GM12878 (cell line): ENCODE measurements around the gene LRRC41. TPM values are rescaled to one million over a fixed set of nuclear protein-coding genes. Genes with fewer than 3 reads are reported as not detected.
"Not testable (repeated sequence)": the region's sequence is repeated elsewhere in the genome, so short reads cannot be mapped to it uniquely, and the experiment has no call there.

Experiments
- ATAC-seq: fragments of 200-7000 bp; cut with Tn5 transposase; 3 replicates; pipeline ENCODE4 v1.9.1; 2020; ENCODE audit warnings: mild to moderate bottlenecking, moderate library complexity
- BruUV-seq: library from RNA; stranded (reverse); fragments of 400-500 nt; replicated peaks from 2 replicates; lab custom pipeline; 2021; lab: Mats Ljungman, UMichigan
- CTCF ChIA-PET: fragments of 300-600 bp; sonication (Branson Sonifier 250); formaldehyde crosslinking; extraction: SDS; loops from one replicate; lab custom pipeline; 2021; ENCODE audit warnings: inconsistent platforms; lab: Yijun Ruan, JAX
- POLR2A ChIA-PET: fragments of 350-600 bp; formaldehyde crosslinking; extraction: SDS; loops from one replicate; lab custom pipeline; 2021; ENCODE audit warnings: inconsistent platforms; lab: Charles Lee
- RAD21 ChIA-PET: fragments of 300-600 bp; sonication (Branson Sonifier 250); formaldehyde crosslinking; loops from one replicate; lab custom pipeline; 2023; ENCODE audit warnings: antibody characterized with exemption; ENCODE audit not compliant: unreplicated experiment; lab: Charles Lee
- SMC1A ChIA-PET: fragments of 300-600 bp; sonication (Branson Sonifier 250); formaldehyde crosslinking; loops from one replicate; lab custom pipeline; 2023; ENCODE audit not compliant: unreplicated experiment, uncharacterized antibody; lab: Charles Lee
- DNase-seq: peaks from one replicate; pipeline ENCODE4 v3.0.0-alpha.2; 2011; ENCODE audit warnings: low read depth, low spot score
- FAIRE-seq: peaks from 3 replicates; lab custom pipeline; 2011; peaks lifted over from hg19 to GRCh38; lab: Jason Lieb, UNC
- H2AFZ ChIP-seq: 2 replicates; pipeline ENCODE4 v1.6.0; 2011; ENCODE audit warnings: low read depth, low read length, control low read depth; ENCODE audit not compliant: control insufficient read depth
- H3K27ac ChIP-seq: 2 replicates; pipeline ENCODE4 v1.5.1; 2011; ENCODE audit warnings: control low read depth; ENCODE audit not compliant: control insufficient read depth, insufficient read depth
- H3K27me3 ChIP-seq, 2 experiments: replicated peaks in 1 of 2; 2 replicates each; pipeline versions ENCODE4 v1.6.0 to v1.6.1; 2011; ENCODE audit warnings: low read length in 1 of 2; ENCODE audit not compliant: control insufficient read depth in 2 of 2, insufficient read depth in 2 of 2
- H3K36me3 ChIP-seq, 2 experiments: 2 replicates each; pipeline ENCODE4 v1.5.1; 2011; ENCODE audit warnings: low read length in 1 of 2; ENCODE audit not compliant: control insufficient read depth in 2 of 2, insufficient read depth in 2 of 2
- H3K4me1 ChIP-seq: 2 replicates; pipeline ENCODE4 v1.6.1; 2011; ENCODE audit warnings: mild to moderate bottlenecking, low read length, moderate library complexity, mixed read lengths; ENCODE audit not compliant: control insufficient read depth, insufficient read depth
- H3K4me2 ChIP-seq: 2 replicates; pipeline ENCODE4 v1.6.0; 2011; ENCODE audit warnings: control low read depth; ENCODE audit not compliant: control insufficient read depth, insufficient read depth
- H3K4me3 ChIP-seq: fragments of 200-600 bp; sonication (generic); 2 replicates; pipeline ENCODE4 v1.5.1; 2016
- H3K79me2 ChIP-seq: 2 replicates; pipeline ENCODE4 v1.6.0; 2011; ENCODE audit warnings: low read length; ENCODE audit not compliant: control insufficient read depth, insufficient read depth
- H3K9ac ChIP-seq: 2 replicates; pipeline ENCODE4 v1.8.0; 2011; ENCODE audit warnings: low read length, control low read depth, mixed read lengths; ENCODE audit not compliant: control insufficient read depth, insufficient read depth
- H3K9me3 ChIP-seq: replicated peaks from 3 replicates; pipeline ENCODE4 v1.5.1; 2011; ENCODE audit warnings: mild to moderate bottlenecking, low read length; ENCODE audit not compliant: control insufficient read depth, insufficient read depth
- H4K20me1 ChIP-seq: 2 replicates; pipeline ENCODE4 v1.6.0; 2011; ENCODE audit not compliant: control insufficient read depth, insufficient read depth
- FOXM1 ChIP-seq: IDR thresholded peaks from 2 replicates; pipeline ENCODE4 v1.6.1; 2012; ENCODE audit warnings: low read depth, mild to moderate bottlenecking, inconsistent platforms, low read length, moderate library complexity
- HDAC2 ChIP-seq: fragments of 200-600 bp; sonication (generic); IDR thresholded peaks from 2 replicates; pipeline ENCODE4 v1.6.1; 2017
- HDAC6 ChIP-seq: fragments of 200-600 bp; sonication (generic); IDR thresholded peaks from one replicate; pipeline ENCODE4 v1.8.0; 2017; ENCODE audit warnings: antibody characterized with exemption; ENCODE audit not compliant: unreplicated experiment
- MEF2B ChIP-seq: fragments of 450-650 bp; IDR thresholded peaks from 2 replicates; pipeline ENCODE4 v1.6.1; 2018; ENCODE audit warnings: mild to moderate bottlenecking, moderate library complexity; ENCODE audit not compliant: partially characterized antibody, poor library complexity, severe bottlenecking
- MYC ChIP-seq: IDR thresholded peaks from 2 replicates; pipeline ENCODE4 v1.6.1; 2011; ENCODE audit warnings: mild to moderate bottlenecking, low read length, moderate library complexity, inconsistent platforms; ENCODE audit not compliant: insufficient read depth, insufficient replicate concordance, insufficient read length, severe bottlenecking
- POLR2A ChIP-seq: IDR thresholded peaks from 2 replicates; pipeline ENCODE4 v1.6.1; 2011; ENCODE audit warnings: low read depth, mild to moderate bottlenecking, low read length
- SPI1 ChIP-seq: IDR thresholded peaks from 2 replicates; pipeline ENCODE4 v1.6.1; 2011; ENCODE audit warnings: low read depth, mild to moderate bottlenecking, low read length, moderate library complexity, borderline replicate concordance; ENCODE audit not compliant: insufficient read depth
- TARDBP ChIP-seq: IDR thresholded peaks from 2 replicates; pipeline ENCODE4 v1.6.1; 2016; ENCODE audit warnings: borderline replicate concordance
- ZNF217 ChIP-seq: fragments of 450-650 bp; IDR thresholded peaks from 2 replicates; pipeline ENCODE4 v1.6.1; 2017; ENCODE audit warnings: antibody characterized with exemption, mild to moderate bottlenecking
- WGBS: methylation state at CpG from one replicate; pipeline ENCODE4 v1.1.6; 2016; ENCODE audit warnings: low lambda C conversion rate; ENCODE audit not compliant: insufficient replicate concordance, insufficient coverage; ENCODE audit errors: missing lambda C conversion rate; 5-methylcytosine and 5-hydroxymethylcytosine counted together
- in situ Hi-C: fragments of 300-500 bp; cut with MboI; formaldehyde crosslinking; loops from 9 replicates; pipeline ENCODE4 v1.14.3; 2018; ENCODE audit warnings: mixed read lengths
- intact Hi-C: fragments of 100-400 bp; cut with micrococcal nuclease; formaldehyde crosslinking; loops from one replicate; pipeline ENCODE4 v1.14.2; 2022; ENCODE audit not compliant: unreplicated experiment
- polyA plus RNA-seq, 11 experiments: library from polyadenylated mRNA; depleted of rRNA in 4 of 11; unstranded in 6 of 11; stranded (reverse) in 5 of 11; fragments of >200 nt; fragmentation: Nextera tagmentation in 4 of 11; fragmentation: Illumina TruSeq in 1 of 11; extraction: Ambion mirVana in 4 of 11; extraction: Trizol in 1 of 11; gene quantifications; 1 replicate in 1 of 11; 2 replicates in 10 of 11; pipeline versions ENCODE4 v1.2.1 to v1.2.3, GENCODE V29; 2011 to 2016; ENCODE audit warnings: inconsistent platforms in 2 of 11, missing spikeins in 2 of 11, low read depth in 1 of 11
- total RNA-seq, 4 experiments: library from RNA; depleted of rRNA in 3 of 4; stranded (reverse); fragments of >200 nt in 3 of 4; fragmentation: Illumina TruSeq in 1 of 4; extraction: Trizol in 1 of 4; gene quantifications; 2 replicates each; pipeline versions ENCODE4 v1.2.1 to v1.2.3, GENCODE V29; 2013 to 2021

The LRRC41 gene
- total and polyA plus RNA-seq, 10 of the 15 experiments (the other 5 are each of a cell fraction or from before 2014, with no cell fraction given), result 12.0 to 79.9 (median 48.5) TPM

DNA sequence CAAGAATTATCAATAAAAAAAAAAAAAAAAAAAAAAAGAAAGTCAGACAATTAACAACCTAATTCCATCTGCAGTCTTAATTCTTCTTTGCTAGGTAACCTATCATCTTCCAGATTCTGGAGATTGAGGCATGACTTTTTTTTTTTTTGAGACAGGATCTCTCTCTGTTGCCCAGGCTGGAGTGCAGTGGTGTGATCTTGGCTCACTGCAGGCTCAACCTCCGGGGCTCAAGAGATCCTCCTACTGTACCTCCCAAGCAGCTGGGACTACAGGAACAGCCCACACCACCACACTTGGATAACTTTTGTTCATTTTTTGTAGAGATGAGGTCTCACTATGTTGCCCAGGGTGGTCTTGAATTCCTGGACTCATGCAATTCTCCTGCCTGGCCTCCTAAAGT, 60.5 kb downstream of the LRRC41 start (continued):
- TF ChIP-seq HDAC2, result no peak
- no peak for TF ChIP-seq HDAC6
- TF ChIP-seq FOXM1, result no peak
- no peak for TF ChIP-seq ZNF217
- no peak for TF ChIP-seq MYC
- no peak for TF ChIP-seq TARDBP
- TF ChIP-seq SPI1, result no peak
- TF ChIP-seq POLR2A, result no peak

DNA sequence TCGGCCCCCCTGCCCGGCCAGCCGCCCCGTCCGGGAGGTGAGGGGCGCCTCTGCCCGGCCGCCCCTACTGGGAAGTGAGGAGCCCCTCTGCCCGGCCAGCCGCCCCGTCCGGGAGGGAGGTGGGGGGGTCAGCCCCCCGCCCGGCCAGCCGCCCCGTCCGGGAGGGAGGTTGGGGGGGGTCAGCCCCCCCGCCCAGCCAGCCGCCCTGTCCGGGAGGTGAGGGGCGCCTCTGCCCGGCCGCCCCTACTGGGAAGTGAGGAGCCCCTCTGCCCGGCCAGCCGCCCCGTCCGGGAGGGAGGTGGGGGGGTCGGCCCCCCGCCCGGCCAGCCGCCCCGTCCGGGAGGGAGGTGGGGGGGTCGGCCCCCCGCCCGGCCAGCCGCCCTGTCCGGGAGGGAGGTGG, 61.7 kb downstream of the LRRC41 start:
- RAD21 ChIA-PET, H3K36me3 ChIP-seq, H3K79me2 ChIP-seq, H3K4me2 ChIP-seq, H4K20me1 ChIP-seq, ATAC-seq, H3K4me1 ChIP-seq, H2AFZ ChIP-seq, H3K9me3 ChIP-seq, H3K27ac ChIP-seq, intact Hi-C loops, H3K4me3 ChIP-seq, DNase-seq, SMC1A ChIA-PET, H3K9ac ChIP-seq, in situ Hi-C loops, POLR2A ChIA-PET, CTCF ChIA-PET, H3K27me3 ChIP-seq, FAIRE-seq, BruUV-seq: not testable (repeated sequence)
- WGBS, result no CpG with 5 or more reads among the region's 38 CpGs

- DNase-seq, H4K20me1 ChIP-seq, H3K79me2 ChIP-seq, in situ Hi-C loops, H3K36me3 ChIP-seq, H3K4me2 ChIP-seq, H3K4me3 ChIP-seq, CTCF ChIA-PET, H2AFZ ChIP-seq, FAIRE-seq, H3K9me3 ChIP-seq, H3K27ac ChIP-seq, ATAC-seq, BruUV-seq, SMC1A ChIA-PET, intact Hi-C loops, H3K4me1 ChIP-seq, POLR2A ChIA-PET, H3K9ac ChIP-seq, H3K27me3 ChIP-seq, RAD21 ChIA-PET: not testable (repeated sequence)
- peak; percentile 35 for TF ChIP-seq MEF2B
- WGBS, result 0% methylated on average over 1 of the region's 1 CpG
Measured at GRCh38 chr1:46238865-46239264, 64.6 kb downstream of the LRRC41 start.
